OCI-LY1 (cell line): ENCODE results near the gene AGBL1.

Experiments used
- EZH2 ChIP-seq: fragments of 200-600 bp; sonication (generic), shearing (Covaris generic); IDR thresholded peaks from 2 replicates; pipeline ENCODE4 v1.8.0; 2017; ENCODE audit warnings: borderline replicate concordance, mixed run types, mild to moderate bottlenecking, antibody characterized with exemption, low read length, moderate library complexity, mixed read lengths
- TF ChIP-seq, protein P1 (sequence below): fragments of 200-600 bp; sonication (generic), shearing (Covaris generic); IDR thresholded peaks from 2 replicates; pipeline ENCODE4 v1.5.1; 2017; ENCODE audit warnings: mild to moderate bottlenecking, antibody characterized with exemption, low read length, moderate library complexity, mixed read lengths

DNA sequence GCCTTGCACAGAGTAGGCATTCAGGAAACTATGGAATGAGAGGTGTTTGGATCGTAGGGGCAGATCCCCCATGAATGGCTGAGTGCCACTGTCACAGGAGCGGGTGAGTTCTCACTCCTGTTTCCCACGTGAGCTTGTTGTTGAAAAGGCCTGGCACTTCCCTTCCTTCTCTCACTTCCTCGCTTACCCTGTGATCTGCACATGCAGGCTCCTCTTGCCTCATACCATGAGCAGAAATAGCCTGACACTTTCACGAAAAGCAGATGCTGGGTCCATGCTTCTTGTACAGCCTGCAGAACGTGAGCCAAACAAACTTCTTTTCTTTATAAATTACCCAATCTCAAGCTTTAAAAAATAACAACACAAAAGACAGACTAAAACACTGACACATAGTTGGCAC, 55.4 kb downstream of the AGBL1 start:
- TF ChIP-seq, protein P1, sequence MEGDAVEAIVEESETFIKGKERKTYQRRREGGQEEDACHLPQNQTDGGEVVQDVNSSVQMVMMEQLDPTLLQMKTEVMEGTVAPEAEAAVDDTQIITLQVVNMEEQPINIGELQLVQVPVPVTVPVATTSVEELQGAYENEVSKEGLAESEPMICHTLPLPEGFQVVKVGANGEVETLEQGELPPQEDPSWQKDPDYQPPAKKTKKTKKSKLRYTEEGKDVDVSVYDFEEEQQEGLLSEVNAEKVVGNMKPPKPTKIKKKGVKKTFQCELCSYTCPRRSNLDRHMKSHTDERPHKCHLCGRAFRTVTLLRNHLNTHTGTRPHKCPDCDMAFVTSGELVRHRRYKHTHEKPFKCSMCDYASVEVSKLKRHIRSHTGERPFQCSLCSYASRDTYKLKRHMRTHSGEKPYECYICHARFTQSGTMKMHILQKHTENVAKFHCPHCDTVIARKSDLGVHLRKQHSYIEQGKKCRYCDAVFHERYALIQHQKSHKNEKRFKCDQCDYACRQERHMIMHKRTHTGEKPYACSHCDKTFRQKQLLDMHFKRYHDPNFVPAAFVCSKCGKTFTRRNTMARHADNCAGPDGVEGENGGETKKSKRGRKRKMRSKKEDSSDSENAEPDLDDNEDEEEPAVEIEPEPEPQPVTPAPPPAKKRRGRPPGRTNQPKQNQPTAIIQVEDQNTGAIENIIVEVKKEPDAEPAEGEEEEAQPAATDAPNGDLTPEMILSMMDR = no peak
- no peak for TF ChIP-seq EZH2
